GM12878 (cell line): ENCODE data around the gene NOTCH1. TPM values are rescaled to one million over a fixed set of nuclear protein-coding genes. Genes with fewer than 3 reads are reported as not detected.

ENCODE experiments used
- ATAC-seq: fragments of 200-7000 bp; cut with Tn5 transposase; 3 replicates; pipeline ENCODE4 v1.9.1; 2020; ENCODE audit warnings: mild to moderate bottlenecking, moderate library complexity
- BruUV-seq: library from RNA; stranded (reverse); fragments of 400-500 nt; replicated peaks from 2 replicates; lab custom pipeline; 2021; lab: Mats Ljungman, UMichigan
- CTCF ChIA-PET: fragments of 300-600 bp; sonication (Branson Sonifier 250); formaldehyde crosslinking; extraction: SDS; loops from one replicate; lab custom pipeline; 2021; ENCODE audit warnings: inconsistent platforms; lab: Yijun Ruan, JAX
- POLR2A ChIA-PET: fragments of 350-600 bp; formaldehyde crosslinking; extraction: SDS; loops from one replicate; lab custom pipeline; 2021; ENCODE audit warnings: inconsistent platforms; lab: Charles Lee
- RAD21 ChIA-PET: fragments of 300-600 bp; sonication (Branson Sonifier 250); formaldehyde crosslinking; loops from one replicate; lab custom pipeline; 2023; ENCODE audit warnings: antibody characterized with exemption; ENCODE audit not compliant: unreplicated experiment; lab: Charles Lee
- SMC1A ChIA-PET: fragments of 300-600 bp; sonication (Branson Sonifier 250); formaldehyde crosslinking; loops from one replicate; lab custom pipeline; 2023; ENCODE audit not compliant: unreplicated experiment, uncharacterized antibody; lab: Charles Lee
- DNase-seq: peaks from one replicate; pipeline ENCODE4 v3.0.0-alpha.2; 2011; ENCODE audit warnings: low read depth, low spot score
- FAIRE-seq: peaks from 3 replicates; lab custom pipeline; 2011; peaks lifted over from hg19 to GRCh38; lab: Jason Lieb, UNC
- H2AFZ ChIP-seq: 2 replicates; pipeline ENCODE4 v1.6.0; 2011; ENCODE audit warnings: low read depth, low read length, control low read depth; ENCODE audit not compliant: control insufficient read depth
- H3K27ac ChIP-seq: 2 replicates; pipeline ENCODE4 v1.5.1; 2011; ENCODE audit warnings: control low read depth; ENCODE audit not compliant: control insufficient read depth, insufficient read depth
- H3K27me3 ChIP-seq, 2 experiments: replicated peaks in 1 of 2; 2 replicates each; pipeline versions ENCODE4 v1.6.0 to v1.6.1; 2011; ENCODE audit warnings: low read length in 1 of 2; ENCODE audit not compliant: control insufficient read depth in 2 of 2, insufficient read depth in 2 of 2
- H3K36me3 ChIP-seq, 2 experiments: 2 replicates each; pipeline ENCODE4 v1.5.1; 2011; ENCODE audit warnings: low read length in 1 of 2; ENCODE audit not compliant: control insufficient read depth in 2 of 2, insufficient read depth in 2 of 2
- H3K4me1 ChIP-seq: 2 replicates; pipeline ENCODE4 v1.6.1; 2011; ENCODE audit warnings: mild to moderate bottlenecking, low read length, moderate library complexity, mixed read lengths; ENCODE audit not compliant: control insufficient read depth, insufficient read depth
- H3K4me2 ChIP-seq: 2 replicates; pipeline ENCODE4 v1.6.0; 2011; ENCODE audit warnings: control low read depth; ENCODE audit not compliant: control insufficient read depth, insufficient read depth
- H3K4me3 ChIP-seq: fragments of 200-600 bp; sonication (generic); 2 replicates; pipeline ENCODE4 v1.5.1; 2016
- H3K79me2 ChIP-seq: 2 replicates; pipeline ENCODE4 v1.6.0; 2011; ENCODE audit warnings: low read length; ENCODE audit not compliant: control insufficient read depth, insufficient read depth
- H3K9ac ChIP-seq: 2 replicates; pipeline ENCODE4 v1.8.0; 2011; ENCODE audit warnings: low read length, control low read depth, mixed read lengths; ENCODE audit not compliant: control insufficient read depth, insufficient read depth
- H3K9me3 ChIP-seq: replicated peaks from 3 replicates; pipeline ENCODE4 v1.5.1; 2011; ENCODE audit warnings: mild to moderate bottlenecking, low read length; ENCODE audit not compliant: control insufficient read depth, insufficient read depth
- H4K20me1 ChIP-seq: 2 replicates; pipeline ENCODE4 v1.6.0; 2011; ENCODE audit not compliant: control insufficient read depth, insufficient read depth
- BCLAF1 ChIP-seq: fragments of 450-650 bp; IDR thresholded peaks from 2 replicates; pipeline ENCODE4 v1.6.1; 2017; ENCODE audit warnings: antibody characterized with exemption, mild to moderate bottlenecking, moderate library complexity
- CREM ChIP-seq: IDR thresholded peaks from 2 replicates; pipeline ENCODE4 v1.6.1; 2014; ENCODE audit warnings: antibody characterized with exemption, low read depth
- HSF1 ChIP-seq: fragments of 150-350 bp; IDR thresholded peaks from 2 replicates; pipeline ENCODE4 v1.6.1; 2014; ENCODE audit warnings: mild to moderate bottlenecking, low read depth, low read length
- MEF2B ChIP-seq: fragments of 450-650 bp; IDR thresholded peaks from 2 replicates; pipeline ENCODE4 v1.6.1; 2018; ENCODE audit warnings: mild to moderate bottlenecking, moderate library complexity; ENCODE audit not compliant: partially characterized antibody, poor library complexity, severe bottlenecking
- NFIC ChIP-seq: IDR thresholded peaks from 2 replicates; pipeline ENCODE4 v1.6.1; 2012; ENCODE audit warnings: low read depth, mild to moderate bottlenecking, inconsistent platforms, low read length, moderate library complexity
- RCOR1 ChIP-seq: conservative IDR thresholded peaks from 2 replicates; pipeline ENCODE4 v1.6.1; 2012; ENCODE audit warnings: low read depth, low read length, improper control_type of control experiment
- SKIL ChIP-seq: fragments of 450-650 bp; IDR thresholded peaks from 2 replicates; pipeline ENCODE4 v1.6.1; 2017; ENCODE audit warnings: mild to moderate bottlenecking, low read depth, inconsistent platforms; ENCODE audit not compliant: poor library complexity, severe bottlenecking
- TARDBP ChIP-seq: IDR thresholded peaks from 2 replicates; pipeline ENCODE4 v1.6.1; 2016; ENCODE audit warnings: borderline replicate concordance
- ZNF24 ChIP-seq: fragments of 450-650 bp; IDR thresholded peaks from 2 replicates; pipeline ENCODE4 v1.6.1; 2017; ENCODE audit warnings: antibody characterized with exemption, mild to moderate bottlenecking
- ZNF687 ChIP-seq: fragments of 450-650 bp; IDR thresholded peaks from 2 replicates; pipeline ENCODE4 v1.6.1; 2017; ENCODE audit warnings: mild to moderate bottlenecking, moderate library complexity
- WGBS: methylation state at CpG from one replicate; pipeline ENCODE4 v1.1.6; 2016; ENCODE audit warnings: low lambda C conversion rate; ENCODE audit not compliant: insufficient replicate concordance, insufficient coverage; ENCODE audit errors: missing lambda C conversion rate; 5-methylcytosine and 5-hydroxymethylcytosine counted together
- in situ Hi-C: fragments of 300-500 bp; cut with MboI; formaldehyde crosslinking; loops from 9 replicates; pipeline ENCODE4 v1.14.3; 2018; ENCODE audit warnings: mixed read lengths
- intact Hi-C: fragments of 100-400 bp; cut with micrococcal nuclease; formaldehyde crosslinking; loops from one replicate; pipeline ENCODE4 v1.14.2; 2022; ENCODE audit not compliant: unreplicated experiment
- polyA plus RNA-seq, 11 experiments: library from polyadenylated mRNA; depleted of rRNA in 4 of 11; unstranded in 6 of 11; stranded (reverse) in 5 of 11; fragments of >200 nt; fragmentation: Nextera tagmentation in 4 of 11; fragmentation: Illumina TruSeq in 1 of 11; extraction: Ambion mirVana in 4 of 11; extraction: Trizol in 1 of 11; gene quantifications; 1 replicate in 1 of 11; 2 replicates in 10 of 11; pipeline versions ENCODE4 v1.2.1 to v1.2.3, GENCODE V29; 2011 to 2016; ENCODE audit warnings: inconsistent platforms in 2 of 11, missing spikeins in 2 of 11, low read depth in 1 of 11
- total RNA-seq, 4 experiments: library from RNA; depleted of rRNA in 3 of 4; stranded (reverse); fragments of >200 nt in 3 of 4; fragmentation: Illumina TruSeq in 1 of 4; extraction: Trizol in 1 of 4; gene quantifications; 2 replicates each; pipeline versions ENCODE4 v1.2.1 to v1.2.3, GENCODE V29; 2013 to 2021

Gene NOTCH1
- total and polyA plus RNA-seq, 10 of the 15 experiments (the other 5 are each of a cell fraction or from before 2014, with no cell fraction given): 0.02 to 40.0 (median 3.7) TPM

- TF ChIP-seq HSF1: no peak
- TF ChIP-seq NFIC: no peak
- TF ChIP-seq SKIL: no peak
- TF ChIP-seq ZNF24: no peak
- TF ChIP-seq, all 136 proteins: peak for 0
Measured at GRCh38 chr9:136496801-136497620, 48.8 kb downstream of the NOTCH1 start (continued).

GRCh38 chr9:136496181-136496580 is 49.7 kb downstream of the NOTCH1 start:
- POLR2A ChIA-PET: no interaction called here
- H3K4me1 ChIP-seq: no peaks in the 10 kb centered on the region
- RAD21 ChIA-PET: no interaction called here
- peaks cover 0 to 26% of the 10 kb centered on the region in 2 experiments; a peak in 2 of 4 replicates for H3K36me3 ChIP-seq
- H4K20me1 ChIP-seq: no peaks in the 10 kb centered on the region
- WGBS: 85% methylated on average over 18 of the region's 18 CpGs
- FAIRE-seq: no peak
- no peak for DNase-seq
- H3K79me2 ChIP-seq: no peaks in the 10 kb centered on the region
- no peak for ATAC-seq
- CTCF ChIA-PET: interaction anchor here (1.0 kb wide), 1 partner anchor 75 kb away, joined by 4 read pairs; no protein-coding TSS in a partner anchor
- H3K9ac ChIP-seq: no peak overlapping the region
- no peak overlapping the region for H3K27ac ChIP-seq
- no TSS peak for BruUV-seq
- intact Hi-C loops: no loop called here
- SMC1A ChIA-PET: interaction anchor here (0.7 kb wide), 1 partner anchor 24 kb away, joined by 3 read pairs; no protein-coding TSS in a partner anchor
- no peak overlapping the region for H3K4me3 ChIP-seq
- H3K4me2 ChIP-seq: no peak overlapping the region
- no peaks in the 10 kb centered on the region for H3K9me3 ChIP-seq
- H3K27me3 ChIP-seq: no peaks in the 10 kb centered on the region
- H2AFZ ChIP-seq: no peak overlapping the region
- in situ Hi-C loops: no loop called here
- TF ChIP-seq BCLAF1 (no peak), RCOR1 (no peak), CREM (no peak), TARDBP (no peak), MEF2B (no peak), ZNF687 (no peak)
